Stimulated activated CD8-positive, alpha-beta memory T cell treated with anti-CD3 and anti-CD28 coated beads, Interleukin-12 subunit alpha, Interleukin-12 subunit beta, amount 100 ng/mL, for 1 hour (primary cell): ENCODE data around the gene ACTR1B.
"Not testable (repeated sequence)": the region's sequence is repeated elsewhere in the genome, so short reads cannot be mapped to it uniquely, and the experiment has no call there.

Source experiments
- DNase-seq: peaks from one replicate; pipeline ENCODE4 v3.0.0-alpha.2; 2020; ENCODE audit warnings: low read depth

ACTR1B gene

GRCh38 chr2:97663962-97664635 lies at the start of gene ACTR1B:
Gene ACTR1B, minus strand, starts transcription at chr2:97664044. Its CDS starts 154 bp downstream, at chr2:97663890.
- DNase-seq: peak; percentile 95

GRCh38 chr2:97712693-97713295 lies 49.0 kb upstream of the ACTR1B start:
- DNase-seq: peak; percentile 45

- DNase-seq: not testable (repeated sequence)
Observed at GRCh38 chr2:97712175-97712574, 48.3 kb upstream of the ACTR1B start.

- no peak for DNase-seq
Observed at GRCh38 chr2:97711394-97711711, 47.5 kb upstream of the ACTR1B start.

GRCh38 chr2:97708608-97709007 lies 44.8 kb upstream of the ACTR1B start:
- no peak for DNase-seq

- no peak for DNase-seq
Observed at GRCh38 chr2:97708048-97708380, 44.2 kb upstream of the ACTR1B start.

- DNase-seq: no peak
Observed at GRCh38 chr2:97707362-97708047, 43.7 kb upstream of the ACTR1B start.

GRCh38 chr2:97706708-97707345 lies 43.0 kb upstream of the ACTR1B start:
- no peak for DNase-seq

GRCh38 chr2:97706112-97706511 lies 42.3 kb upstream of the ACTR1B start:
- DNase-seq: no peak

GRCh38 chr2:97704989-97705388 lies 41.1 kb upstream of the ACTR1B start:
- no peak for DNase-seq

- no peak for DNase-seq
Observed at GRCh38 chr2:97703741-97704140, 39.9 kb upstream of the ACTR1B start.

GRCh38 chr2:97702731-97703470 lies 39.1 kb upstream of the ACTR1B start:
- DNase-seq: no peak

- DNase-seq: no peak
Observed at GRCh38 chr2:97701851-97702465, 38.1 kb upstream of the ACTR1B start.

- DNase-seq: no peak
Observed at GRCh38 chr2:97701186-97701585, 37.3 kb upstream of the ACTR1B start.

GRCh38 chr2:97699765-97700444 lies 36.1 kb upstream of the ACTR1B start:
- peak; percentile 52 for DNase-seq

- no peak for DNase-seq
Observed at GRCh38 chr2:97698530-97698929, 34.7 kb upstream of the ACTR1B start.

GRCh38 chr2:97697252-97698235 lies 33.7 kb upstream of the ACTR1B start:
- peak; percentile 94 for DNase-seq

- no peak for DNase-seq
Observed at GRCh38 chr2:97695744-97696143, 31.9 kb upstream of the ACTR1B start.

GRCh38 chr2:97693476-97693875 lies 29.6 kb upstream of the ACTR1B start:
- DNase-seq: no peak

GRCh38 chr2:97691166-97691565 lies 27.3 kb upstream of the ACTR1B start:
- no peak for DNase-seq
